Thoracic aorta (tissue), 2 donors: Measurements from ENCODE around the gene NOL4L. TPM values are rescaled to one million over a fixed set of nuclear protein-coding genes. Genes with fewer than 3 reads are reported as not detected.

Source experiments
- ATAC-seq: fragments of 150-250 bp; one replicate; pipeline ENCODE4 v1.8.0; 2017; ENCODE audit warnings: low read depth; ENCODE audit not compliant: insufficient number of reproducible peaks, low FRiP score
- DNase-seq: peaks from one replicate; pipeline ENCODE4 v3.0.0-alpha.2; 2020; ENCODE audit warnings: low spot score
- H3K27ac ChIP-seq, 2 donors: fragments of 200-600 bp; sonication (generic); 1 replicate in 1 of 2; 2 replicates in 1 of 2; pipeline ENCODE4 v1.5.1; 2016; ENCODE audit warnings: mild to moderate bottlenecking in 2 of 2, moderate library complexity in 2 of 2
- H3K27me3 ChIP-seq: fragments of 200-600 bp; sonication (generic); replicated peaks from 2 replicates; pipeline ENCODE4 v1.6.0; 2016; ENCODE audit warnings: mild to moderate bottlenecking; ENCODE audit not compliant: insufficient read depth
- H3K36me3 ChIP-seq: fragments of 200-600 bp; sonication (generic); one replicate; pipeline ENCODE4 v1.5.1; 2016
- H3K4me1 ChIP-seq, 2 donors: fragments of 200-600 bp; sonication (generic); 1 replicate in 1 of 2; 2 replicates in 1 of 2; pipeline versions ENCODE4 v1.5.1 to v1.6.0; 2016; ENCODE audit warnings: low read depth in 2 of 2, mild to moderate bottlenecking in 1 of 2; ENCODE audit not compliant: control insufficient read depth in 1 of 2
- H3K4me3 ChIP-seq: fragments of 200-600 bp; sonication (generic); 2 replicates; pipeline ENCODE4 v1.5.1; 2016; ENCODE audit warnings: mild to moderate bottlenecking
- H3K9me3 ChIP-seq: fragments of 200-600 bp; sonication (generic); 2 replicates; pipeline ENCODE4 v1.5.1; 2016
- total RNA-seq, 2 donors: library from RNA; depleted of rRNA; stranded (reverse); fragments of >200 nt; gene quantifications; one replicate each; pipeline versions ENCODE4 v1.1.0 to v1.2.3, GENCODE V29; 2016
- TF ChIP-seq, protein P1 (sequence below): fragments of 200-600 bp; sonication (generic); IDR thresholded peaks from one replicate; pipeline ENCODE4 v1.5.1; 2019; ENCODE audit warnings: antibody characterized with exemption

NOL4L gene
- total RNA-seq, 2 donors from 2014 or later, result 17.5 to 23.7 TPM

GRCh38 chr20:32514760-32515159, 70.4 kb downstream of the NOL4L start:
- no peaks in the 10 kb centered on the region for H3K36me3 ChIP-seq
- H3K4me3 ChIP-seq, result no peak overlapping the region
- H3K27me3 ChIP-seq, result no peaks in the 10 kb centered on the region
- H3K9me3 ChIP-seq, result no peaks in the 10 kb centered on the region
- ATAC-seq, result no peak
- H3K27ac ChIP-seq, result no peak overlapping the region
- TF ChIP-seq, protein P1, sequence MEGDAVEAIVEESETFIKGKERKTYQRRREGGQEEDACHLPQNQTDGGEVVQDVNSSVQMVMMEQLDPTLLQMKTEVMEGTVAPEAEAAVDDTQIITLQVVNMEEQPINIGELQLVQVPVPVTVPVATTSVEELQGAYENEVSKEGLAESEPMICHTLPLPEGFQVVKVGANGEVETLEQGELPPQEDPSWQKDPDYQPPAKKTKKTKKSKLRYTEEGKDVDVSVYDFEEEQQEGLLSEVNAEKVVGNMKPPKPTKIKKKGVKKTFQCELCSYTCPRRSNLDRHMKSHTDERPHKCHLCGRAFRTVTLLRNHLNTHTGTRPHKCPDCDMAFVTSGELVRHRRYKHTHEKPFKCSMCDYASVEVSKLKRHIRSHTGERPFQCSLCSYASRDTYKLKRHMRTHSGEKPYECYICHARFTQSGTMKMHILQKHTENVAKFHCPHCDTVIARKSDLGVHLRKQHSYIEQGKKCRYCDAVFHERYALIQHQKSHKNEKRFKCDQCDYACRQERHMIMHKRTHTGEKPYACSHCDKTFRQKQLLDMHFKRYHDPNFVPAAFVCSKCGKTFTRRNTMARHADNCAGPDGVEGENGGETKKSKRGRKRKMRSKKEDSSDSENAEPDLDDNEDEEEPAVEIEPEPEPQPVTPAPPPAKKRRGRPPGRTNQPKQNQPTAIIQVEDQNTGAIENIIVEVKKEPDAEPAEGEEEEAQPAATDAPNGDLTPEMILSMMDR, result no peak
- H3K4me1 ChIP-seq, result no peaks in the 10 kb centered on the region
- no peak for DNase-seq

GRCh38 chr20:32513031-32513866, 71.9 kb downstream of the NOL4L start:
- H3K27me3 ChIP-seq, result no peaks in the 10 kb centered on the region
- H3K4me3 ChIP-seq, result no peak overlapping the region
- DNase-seq, result no peak
- no peaks in the 10 kb centered on the region for H3K4me1 ChIP-seq
- no peak overlapping the region for H3K27ac ChIP-seq
- ATAC-seq, result no peak
- no peaks in the 10 kb centered on the region for H3K36me3 ChIP-seq
- TF ChIP-seq, protein P1, result no peak
- no peaks in the 10 kb centered on the region for H3K9me3 ChIP-seq

GRCh38 chr20:32512047-32512385, 73.1 kb downstream of the NOL4L start:
- Histone ChIP-seq H3K4me3 (no peak overlapping the region), H3K9me3 (no peaks in the 10 kb centered on the region), H3K36me3 (no peaks in the 10 kb centered on the region), H3K27ac (no peak overlapping the region), H3K4me1 (no peaks in the 10 kb centered on the region), H3K27me3 (no peaks in the 10 kb centered on the region)
- TF ChIP-seq, protein P1, result no peak
- DNase-seq (no peak), ATAC-seq (no peak)

DNA sequence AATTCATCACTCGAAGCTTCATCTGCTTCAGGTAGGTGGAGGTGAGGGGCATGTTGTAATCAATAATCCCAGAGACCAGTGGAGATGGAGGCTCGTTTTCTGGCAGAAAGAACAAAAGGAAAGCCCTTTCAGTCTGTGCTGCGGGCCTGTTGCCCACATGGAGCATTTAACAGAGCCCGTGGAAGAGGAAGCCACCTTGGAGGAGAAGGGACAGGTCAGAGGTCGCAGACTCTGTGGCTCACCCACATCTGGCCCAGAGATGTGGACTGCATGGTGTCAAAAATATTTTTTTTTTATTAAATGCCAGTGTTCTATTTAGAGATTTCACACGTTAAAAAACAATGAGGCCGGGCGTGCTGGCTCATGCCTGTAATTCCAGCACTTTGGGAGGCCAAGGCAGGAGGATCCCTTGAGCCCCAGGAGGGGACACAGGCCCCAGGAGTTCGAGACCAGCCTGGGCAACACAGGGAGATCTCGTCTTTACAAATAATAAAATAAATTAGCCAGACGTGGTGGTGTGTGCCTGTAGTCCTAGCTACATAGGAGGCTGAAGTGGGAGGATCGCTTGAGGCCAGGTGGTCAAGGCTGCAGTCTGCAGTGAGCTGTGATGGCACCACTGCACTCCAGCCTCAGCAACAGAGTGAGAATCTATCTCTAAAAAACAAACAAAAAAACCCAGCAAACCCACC, 73.6 kb downstream of the NOL4L start:
- no peak for ATAC-seq
- TF ChIP-seq, protein P1, result no peak
- Histone ChIP-seq H3K4me1 (no peaks in the 10 kb centered on the region), H3K27ac (no peak overlapping the region), H3K27me3 (no peaks in the 10 kb centered on the region), H3K36me3 (no peaks in the 10 kb centered on the region), H3K4me3 (no peak overlapping the region), H3K9me3 (no peaks in the 10 kb centered on the region)
- no peak for DNase-seq

- H3K4me1 ChIP-seq, result no peaks in the 10 kb centered on the region
- no peaks in the 10 kb centered on the region for H3K36me3 ChIP-seq
- H3K4me3 ChIP-seq, result no peak overlapping the region
- TF ChIP-seq, protein P1, result no peak
- DNase-seq (no peak), ATAC-seq (no peak)
- no peak overlapping the region for H3K27ac ChIP-seq
- no peaks in the 10 kb centered on the region for H3K9me3 ChIP-seq
- no peaks in the 10 kb centered on the region for H3K27me3 ChIP-seq
Observed at GRCh38 chr20:32510601-32511357, 74.4 kb downstream of the NOL4L start.
